HCT116 (cell line): ENCODE data around the gene POC1B. TPM values are rescaled to one million over a fixed set of nuclear protein-coding genes. Genes with fewer than 3 reads are reported as not detected.

Source experiments
- ATAC-seq: fragments of 200-7000 bp; cut with Tn5 transposase; 2 replicates; pipeline ENCODE4 v1.9.1; 2020; ENCODE audit warnings: mild to moderate bottlenecking, moderate library complexity
- BruUV-seq: library from RNA; stranded (reverse); fragments of 400-500 nt; replicated peaks from 2 replicates; lab custom pipeline; 2021; lab: Mats Ljungman, UMichigan
- CTCF ChIA-PET: fragments of 300-600 bp; sonication (Branson Sonifier 250); formaldehyde crosslinking; loops from one replicate; lab custom pipeline; 2021; ENCODE audit warnings: antibody characterized with exemption; lab: Charles Lee
- POLR2A ChIA-PET: fragments of 300-600, 350-600 bp; sonication (Branson Sonifier 250); formaldehyde crosslinking; loops from one replicate; lab custom pipeline; 2021; ENCODE audit warnings: antibody characterized with exemption; lab: Charles Lee
- RAD21 ChIA-PET, 2 experiments: fragments of 300-600 bp; sonication (Branson Sonifier 250); formaldehyde crosslinking; loops; one replicate each; lab custom pipeline; 2023; ENCODE audit warnings: low total read pairs in 2 of 2; ENCODE audit not compliant: uncharacterized antibody in 2 of 2, unreplicated experiment in 2 of 2, low non-redundant PET in 1 of 2; lab: Charles Lee
- DNase-seq: peaks from one replicate; pipeline ENCODE4 v3.0.0-alpha.2; 2010; ENCODE audit warnings: low read depth, low spot score
- H2AFZ ChIP-seq: fragments of 200-600 bp; shearing (Covaris generic), sonication (generic); 2 replicates; pipeline ENCODE4 v1.6.1; 2017; ENCODE audit warnings: low read depth, mixed run types, mixed read lengths, antibody characterized with exemption, low read length; ENCODE audit not compliant: poor library complexity, severe bottlenecking
- H3K27ac ChIP-seq: 2 replicates; pipeline ENCODE4 v1.5.1; 2012; ENCODE audit warnings: low read depth, low read length
- H3K27me3 ChIP-seq: fragments of 200-600 bp; sonication (generic); 2 replicates; pipeline ENCODE4 v1.6.1; 2016; ENCODE audit warnings: mixed run types, low read length, mixed read lengths; ENCODE audit not compliant: insufficient read depth
- H3K36me3 ChIP-seq, 2 experiments: fragments of 200-500 bp in 1 of 2; fragments of 200-600 bp in 1 of 2; sonication (Bioruptor generic) in 1 of 2; sonication (generic) in 1 of 2; 2 replicates each; pipeline versions ENCODE4 v1.5.1 to v1.6.1; 2014 to 2016; ENCODE audit warnings: low read length in 2 of 2, inconsistent platforms in 1 of 2, mixed read lengths in 1 of 2, mixed run types in 1 of 2; ENCODE audit not compliant: insufficient read depth in 2 of 2, control insufficient read depth in 1 of 2
- H3K4me1 ChIP-seq, 2 experiments: fragments of 200-600 bp in 1 of 2; sonication (generic) in 1 of 2; 2 replicates each; pipeline versions ENCODE4 v1.5.1 to v1.6.1; 2012 to 2017; ENCODE audit warnings: low read length in 2 of 2, inconsistent platforms in 1 of 2, mild to moderate bottlenecking in 1 of 2, mixed read lengths in 1 of 2, mixed run types in 1 of 2, moderate library complexity in 1 of 2; ENCODE audit not compliant: insufficient read depth in 2 of 2, control insufficient read depth in 1 of 2
- H3K4me2 ChIP-seq: fragments of 200-600 bp; sonication (generic); 2 replicates; pipeline ENCODE4 v1.6.1; 2017; ENCODE audit warnings: mixed run types, low read length, mixed read lengths
- H3K4me3 ChIP-seq, 2 experiments: fragments of 200-600 bp in 1 of 2; sonication (generic) in 1 of 2; replicated peaks in 1 of 2; 2 replicates each; pipeline ENCODE4 v1.5.1; 2011 to 2016; ENCODE audit warnings: low read length in 2 of 2, control low read depth in 1 of 2, low read depth in 1 of 2, mild to moderate bottlenecking in 1 of 2, mixed read lengths in 1 of 2, mixed run types in 1 of 2
- H3K79me2 ChIP-seq: fragments of 200-600 bp; sonication (generic); 2 replicates; pipeline ENCODE4 v1.6.1; 2017; ENCODE audit warnings: mild to moderate bottlenecking, mixed run types, low read length, moderate library complexity, mixed read lengths; ENCODE audit not compliant: insufficient read depth
- H3K9ac ChIP-seq: fragments of 200-600 bp; sonication (generic); 2 replicates; pipeline ENCODE4 v1.6.1; 2016; ENCODE audit warnings: low read length, mixed read lengths
- H3K9me2 ChIP-seq: fragments of 200-600 bp; sonication (generic), shearing (Covaris generic); 2 replicates; pipeline ENCODE4 v1.6.1; 2017; ENCODE audit warnings: mixed run types, mild to moderate bottlenecking, moderate library complexity; ENCODE audit not compliant: insufficient read depth
- H3K9me3 ChIP-seq, 2 experiments: fragments of 200-500 bp in 1 of 2; fragments of 200-600 bp in 1 of 2; sonication (Bioruptor generic) in 1 of 2; sonication (generic) in 1 of 2; 2 replicates each; pipeline ENCODE4 v1.6.1; 2014 to 2017; ENCODE audit warnings: low read length in 2 of 2, mixed read lengths in 2 of 2, inconsistent platforms in 1 of 2, low read depth in 1 of 2, mild to moderate bottlenecking in 1 of 2, mixed run types in 1 of 2, moderate library complexity in 1 of 2; ENCODE audit not compliant: control insufficient read depth in 1 of 2, insufficient read depth in 1 of 2
- H4K20me1 ChIP-seq: fragments of 200-600 bp; sonication (generic), shearing (Covaris generic); 2 replicates; pipeline ENCODE4 v1.6.1; 2017; ENCODE audit warnings: mixed run types, mild to moderate bottlenecking, moderate library complexity; ENCODE audit not compliant: insufficient read depth
- ATF3 ChIP-seq: IDR thresholded peaks from 2 replicates; pipeline ENCODE4 v1.6.1; 2012
- CBX3 ChIP-seq: IDR thresholded peaks from 2 replicates; pipeline ENCODE4 v1.6.1; 2012; ENCODE audit warnings: low read depth
- EGR1 ChIP-seq: IDR thresholded peaks from 2 replicates; pipeline ENCODE4 v1.6.1; 2012; ENCODE audit warnings: low read depth
- ELF1 ChIP-seq: IDR thresholded peaks from 2 replicates; pipeline ENCODE4 v1.6.1; 2012; ENCODE audit warnings: low read depth, borderline replicate concordance
- EZH2 ChIP-seq: fragments of 200-600 bp; sonication (generic); IDR thresholded peaks from 2 replicates; pipeline ENCODE4 v1.6.1; 2017; ENCODE audit warnings: antibody characterized with exemption, mixed run types
- EZH2phosphoT487 ChIP-seq: fragments of 200-600 bp; IDR thresholded peaks from 2 replicates; pipeline ENCODE4 v1.6.1; 2018; ENCODE audit warnings: antibody characterized with exemption, borderline replicate concordance
- JUND ChIP-seq: IDR thresholded peaks from 2 replicates; pipeline ENCODE4 v1.6.1; 2012
- MAX ChIP-seq: IDR thresholded peaks from 2 replicates; pipeline ENCODE4 v1.6.1; 2012
- POLR2A ChIP-seq: IDR thresholded peaks from 2 replicates; pipeline ENCODE4 v1.7.0; 2011; ENCODE audit warnings: borderline replicate concordance; ENCODE audit not compliant: insufficient read depth, insufficient read length; ENCODE audit errors: extremely low read depth
- RAD21 ChIP-seq: IDR thresholded peaks from 2 replicates; pipeline ENCODE4 v1.6.1; 2012; ENCODE audit warnings: low read depth, mild to moderate bottlenecking
- REST ChIP-seq: IDR thresholded peaks from 2 replicates; pipeline ENCODE4 v1.6.1; 2012; ENCODE audit warnings: low read depth
- SIN3A ChIP-seq: IDR thresholded peaks from 2 replicates; pipeline ENCODE4 v1.6.1; 2012; ENCODE audit warnings: low read depth
- TCF7L2 ChIP-seq: IDR thresholded peaks from 2 replicates; pipeline ENCODE4 v1.7.0; 2011; ENCODE audit warnings: borderline replicate concordance, inconsistent platforms; ENCODE audit not compliant: insufficient read depth, insufficient read length; ENCODE audit errors: extremely low read depth
- ZFX ChIP-seq: fragments of 450-650 bp; IDR thresholded peaks from 2 replicates; pipeline ENCODE4 v1.6.1; 2017
- ZNF274 ChIP-seq: fragments of 200-500 bp; sonication (Bioruptor generic); IDR thresholded peaks from 2 replicates; pipeline ENCODE4 v1.6.1; 2014; ENCODE audit warnings: mild to moderate bottlenecking, low read depth, low read length, inconsistent platforms
- intact Hi-C: fragments of 100-400 bp; cut with micrococcal nuclease; formaldehyde crosslinking; loops from 2 replicates; pipeline ENCODE4 v1.10.0; 2022
- total RNA-seq: library from RNA; stranded (reverse); gene quantifications from one replicate; pipeline ENCODE4 v1.2.1, GENCODE V29; 2021; ENCODE audit not compliant: unreplicated experiment

POC1B gene
- total RNA-seq, 1 experiment from 2014 or later, result 14.3 TPM

- ATAC-seq, result no peak
- Histone ChIP-seq H3K9me2 (no peaks in the 10 kb centered on the region), H3K36me3 (no peaks in the 10 kb centered on the region), H3K79me2 (no peaks in the 10 kb centered on the region), H3K9me3 (no peaks in the 10 kb centered on the region), H3K4me1 (no peaks in the 10 kb centered on the region), H3K27me3 (no peaks in the 10 kb centered on the region), H2AFZ (no peak overlapping the region), H3K4me3 (no peak overlapping the region), H3K4me2 (no peak overlapping the region), H3K27ac (no peak overlapping the region), H4K20me1 (no peaks in the 10 kb centered on the region), H3K9ac (no peak overlapping the region)
- TF ChIP-seq ELF1, result no peak
- no peak for TF ChIP-seq SIN3A
- no peak for TF ChIP-seq ZFX
- no peak for TF ChIP-seq EZH2
- TF ChIP-seq EGR1, result no peak
- TF ChIP-seq JUND, result no peak
- TF ChIP-seq CBX3, result no peak
- TF ChIP-seq EZH2phosphoT487, result no peak
- TF ChIP-seq POLR2A, result no peak
- intact Hi-C loops, result no loop called here
- BruUV-seq, result no TSS peak
- no peak for DNase-seq
- RAD21 ChIA-PET, result no interaction called here
- POLR2A ChIA-PET, result no interaction called here
- CTCF ChIA-PET, result no interaction called here
These were observed 28.8 kb downstream of the POC1B start for GRCh38 chr12:89497005-89497404.

GRCh38 chr12:89494411-89495231 is 31.2 kb downstream of the POC1B start:
- no peak overlapping the region for H3K4me2 ChIP-seq
- H2AFZ ChIP-seq, result no peak overlapping the region
- no peaks in the 10 kb centered on the region for H4K20me1 ChIP-seq
- no peaks in the 10 kb centered on the region for H3K27me3 ChIP-seq
- no peaks in the 10 kb centered on the region for H3K79me2 ChIP-seq
- CTCF ChIA-PET, result no interaction called here
- BruUV-seq, result no TSS peak
- H3K4me1 ChIP-seq, result no peaks in the 10 kb centered on the region
- H3K27ac ChIP-seq, result no peak overlapping the region
- no peak overlapping the region for H3K9ac ChIP-seq
- no peak overlapping the region for H3K4me3 ChIP-seq
- H3K9me2 ChIP-seq, result no peaks in the 10 kb centered on the region
- no peak for ATAC-seq
- POLR2A ChIA-PET, result no interaction called here
- no peaks in the 10 kb centered on the region for H3K36me3 ChIP-seq
- TF ChIP-seq RAD21 (no peak), ATF3 (no peak), TCF7L2 (no peak), ZNF274 (no peak), JUND (no peak), MAX (no peak), REST (no peak)
- TF ChIP-seq, all 23 proteins: peak for 0
- RAD21 ChIA-PET, result no interaction called here
- no peaks in the 10 kb centered on the region for H3K9me3 ChIP-seq
- DNase-seq, result no peak
- intact Hi-C loops, result no loop called here
